K562 (cell line): Measurements from ENCODE around the gene PSMC2. TPM values are rescaled to one million over a fixed set of nuclear protein-coding genes. Genes with fewer than 3 reads are reported as not detected.

Source experiments
- ATAC-seq: fragments of 200-7000 bp; cut with Tn5 transposase; 3 replicates; pipeline ENCODE4 v1.9.1; 2020; ENCODE audit warnings: moderate library complexity
- BruUV-seq: library from RNA; stranded (reverse); fragments of 400-500 nt; replicated peaks from 2 replicates; lab custom pipeline; 2021; lab: Mats Ljungman, UMichigan
- CTCF ChIA-PET: fragments of 300-600 bp; formaldehyde crosslinking; extraction: SDS; loops from one replicate; lab custom pipeline; 2021; ENCODE audit warnings: low intra/inter-chr PET ratio; lab: Yijun Ruan, JAX
- POLR2A ChIA-PET: fragments of 300-600, 350-650 bp; sonication (Branson Sonifier 250); formaldehyde crosslinking; extraction: SDS; loops from one replicate; lab custom pipeline; 2021; ENCODE audit warnings: antibody characterized with exemption, inconsistent platforms; lab: Yijun Ruan, JAX
- DNase-seq, 4 experiments: peaks; one replicate each; pipeline versions ENCODE4 v3.0.0 to v3.0.0-alpha.2; 2011 to 2018; ENCODE audit warnings: low spot score in 3 of 4, mixed read lengths in 3 of 4; ENCODE audit errors: extremely low read depth in 1 of 4
- FAIRE-seq: peaks from 2 replicates; lab custom pipeline; 2011; peaks lifted over from hg19 to GRCh38; lab: Jason Lieb, UNC
- H2AFZ ChIP-seq: 2 replicates; pipeline ENCODE4 v1.6.0; 2011; ENCODE audit warnings: low read depth, low read length, control low read depth, inconsistent platforms
- H3K27ac ChIP-seq: fragments of 200-600 bp; 3 replicates; pipeline ENCODE4 v1.8.0; 2011; ENCODE audit warnings: low read depth, mild to moderate bottlenecking, control low read depth, inconsistent platforms, low read length, moderate library complexity, mixed read lengths; ENCODE audit errors: extremely low read depth
- H3K27me3 ChIP-seq, 2 experiments: fragments of 300-600 bp in 1 of 2; 2 replicates in 1 of 2; 3 replicates in 1 of 2; pipeline versions ENCODE4 v1.6.0 to v1.8.0; 2011; ENCODE audit warnings: inconsistent platforms in 2 of 2, low read length in 2 of 2, mild to moderate bottlenecking in 1 of 2, mixed read lengths in 1 of 2, moderate library complexity in 1 of 2; ENCODE audit not compliant: control insufficient read depth in 2 of 2, insufficient read depth in 2 of 2
- H3K36me3 ChIP-seq: fragments of 300-600 bp; 3 replicates; pipeline ENCODE4 v1.8.0; 2011; ENCODE audit warnings: mild to moderate bottlenecking, low read length, inconsistent platforms; ENCODE audit not compliant: control insufficient read depth, insufficient read depth
- H3K4me1 ChIP-seq, 2 experiments: fragments of 200-600 bp in 1 of 2; replicated peaks in 1 of 2; 2 replicates in 1 of 2; 3 replicates in 1 of 2; pipeline versions ENCODE4 v1.5.1 to v1.8.0; 2011; ENCODE audit warnings: inconsistent platforms in 2 of 2, low read length in 2 of 2, mild to moderate bottlenecking in 1 of 2, mixed read lengths in 1 of 2, moderate library complexity in 1 of 2; ENCODE audit not compliant: control insufficient read depth in 2 of 2, insufficient read depth in 2 of 2
- H3K4me2 ChIP-seq: 2 replicates; pipeline ENCODE4 v1.6.1; 2011; ENCODE audit warnings: low read length, control low read depth, inconsistent platforms, mixed read lengths; ENCODE audit not compliant: insufficient read depth
- H3K4me3 ChIP-seq: fragments of 200-600 bp; sonication (generic), shearing (Covaris generic); 2 replicates; pipeline ENCODE4 v1.5.1; 2016; ENCODE audit warnings: control low read depth, inconsistent platforms
- H3K79me2 ChIP-seq: fragments of 200-600 bp; 3 replicates; pipeline ENCODE4 v1.8.0; 2011; ENCODE audit warnings: low read length, inconsistent platforms; ENCODE audit not compliant: control insufficient read depth, insufficient read depth
- H3K9ac ChIP-seq, 2 experiments: 2 replicates each; pipeline versions ENCODE4 v1.6.0 to v1.6.1; 2011; ENCODE audit warnings: low read depth in 2 of 2, low read length in 2 of 2, control low read depth in 1 of 2, inconsistent platforms in 1 of 2, mild to moderate bottlenecking in 1 of 2, mixed read lengths in 1 of 2; ENCODE audit not compliant: insufficient read depth in 1 of 2
- H3K9me1 ChIP-seq: one replicate; pipeline ENCODE4 v1.6.0; 2011; ENCODE audit warnings: inconsistent platforms, mild to moderate bottlenecking, low read length, moderate library complexity; ENCODE audit not compliant: control insufficient read depth, insufficient read depth
- H3K9me3 ChIP-seq: replicated peaks from 2 replicates; pipeline ENCODE4 v1.5.1; 2011; ENCODE audit warnings: low read depth, low read length, inconsistent platforms; ENCODE audit not compliant: control insufficient read depth, insufficient read depth
- H4K20me1 ChIP-seq: replicated peaks from 2 replicates; pipeline ENCODE4 v1.6.1; 2011; ENCODE audit warnings: low read length, inconsistent platforms, mixed read lengths; ENCODE audit not compliant: control insufficient read depth, insufficient read depth
- FOXP1 ChIP-seq: sonication (generic); formaldehyde crosslinking; IDR thresholded peaks from 2 replicates; pipeline ENCODE4 v1.8.0; 2022; ENCODE audit warnings: mild to moderate bottlenecking, missing genetic modification reagents
- LARP7 ChIP-seq: fragments of 450-650 bp; IDR thresholded peaks from 2 replicates; pipeline ENCODE4 v1.6.1; 2016
- POLR2AphosphoS2 ChIP-seq: IDR thresholded peaks from 2 replicates; pipeline ENCODE4 v1.6.1; 2012; ENCODE audit warnings: low read length, improper control_type of control experiment
- RFX1 ChIP-seq: fragments of 450-650 bp; IDR thresholded peaks from 2 replicates; pipeline ENCODE4 v1.6.1; 2016; ENCODE audit warnings: mild to moderate bottlenecking, moderate library complexity
- SOX6 ChIP-seq: fragments of 450-650 bp; IDR thresholded peaks from 2 replicates; pipeline ENCODE4 v1.6.1; 2014; ENCODE audit warnings: mild to moderate bottlenecking
- WHSC1 ChIP-seq: IDR thresholded peaks from one replicate; pipeline ENCODE4 v1.6.1; 2012; ENCODE audit warnings: low read length, control low read depth, inconsistent platforms
- WGBS: fragments of 100-300 bp; shearing (Covaris generic); methylation state at CpG from one replicate; pipeline ENCODE4 v1.1.6; 2016; ENCODE audit warnings: low coverage, mixed read lengths; ENCODE audit not compliant: insufficient coverage; ENCODE audit errors: missing lambda C conversion rate; 5-methylcytosine and 5-hydroxymethylcytosine counted together
- in situ Hi-C: fragments of 300-500 bp; cut with MboI; formaldehyde crosslinking; loops from 4 replicates; pipeline ENCODE4 v1.15.0; 2018; ENCODE audit warnings: inconsistent platforms, mixed read lengths
- intact Hi-C: fragments of 100-400 bp; cut with micrococcal nuclease; formaldehyde crosslinking; loops from 2 replicates; pipeline ENCODE4 v1.14.2; 2022
- polyA plus RNA-seq, 8 experiments: library from polyadenylated mRNA; depleted of rRNA in 4 of 8; stranded (reverse) in 5 of 8; unstranded in 3 of 8; fragments of >200 nt; fragmentation: Nextera tagmentation in 2 of 8; fragmentation: Illumina TruSeq in 1 of 8; extraction: Ambion mirVana in 2 of 8; extraction: Trizol in 1 of 8; gene quantifications; 2 replicates each; pipeline versions ENCODE4 v1.2.1 to v1.2.3, GENCODE V29; 2011 to 2014; ENCODE audit warnings: inconsistent platforms in 1 of 8, missing spikeins in 1 of 8
- total RNA-seq, 7 experiments: library from RNA; depleted of rRNA in 6 of 7; stranded (reverse); fragments of >200 nt in 6 of 7; fragmentation: Illumina TruSeq in 2 of 7; extraction: Trizol in 2 of 7; gene quantifications; 2 replicates each; pipeline versions ENCODE4 v1.2.1 to v1.2.3, GENCODE V29; 2011 to 2021; ENCODE audit warnings: low replicate concordance in 1 of 7
- TF ChIP-seq, protein P1 (sequence below): fragments of 450-650 bp; IDR thresholded peaks from 2 replicates; pipeline ENCODE4 v1.6.1; 2018; ENCODE audit warnings: mild to moderate bottlenecking, low read depth; ENCODE audit not compliant: partially characterized antibody
- TF ChIP-seq, protein P2 (sequence below): fragments of 450-650 bp; conservative IDR thresholded peaks from 2 replicates; pipeline ENCODE4 v1.6.1; 2016; ENCODE audit warnings: missing genetic modification characterization, low read depth, mild to moderate bottlenecking, missing compliant biosample characterization, moderate library complexity

Gene PSMC2
- total and polyA plus RNA-seq, 9 of the 15 experiments (the other 6 are each of a cell fraction or from before 2014, with no cell fraction given), result 316 to 1,105 (median 511) TPM

DNA sequence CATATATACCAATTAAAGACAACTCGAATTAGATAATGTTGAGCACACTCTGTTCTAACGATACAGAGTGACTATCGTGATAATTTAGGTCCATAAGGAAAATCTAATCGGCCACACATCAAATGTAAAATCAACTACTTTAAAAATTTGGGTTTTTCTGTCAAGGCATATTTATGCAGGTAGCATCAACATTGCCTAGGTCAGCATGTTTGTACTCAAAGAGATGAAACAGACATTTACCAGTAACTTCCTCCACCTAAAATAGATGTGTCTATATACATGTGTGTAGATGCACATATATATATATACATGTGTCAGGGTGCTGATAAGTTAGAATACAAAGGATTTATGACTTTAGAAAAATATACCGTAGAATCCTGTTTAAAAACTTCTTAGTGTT lies 22.0 kb downstream of the PSMC2 start (continued):
- TF ChIP-seq, protein P1, sequence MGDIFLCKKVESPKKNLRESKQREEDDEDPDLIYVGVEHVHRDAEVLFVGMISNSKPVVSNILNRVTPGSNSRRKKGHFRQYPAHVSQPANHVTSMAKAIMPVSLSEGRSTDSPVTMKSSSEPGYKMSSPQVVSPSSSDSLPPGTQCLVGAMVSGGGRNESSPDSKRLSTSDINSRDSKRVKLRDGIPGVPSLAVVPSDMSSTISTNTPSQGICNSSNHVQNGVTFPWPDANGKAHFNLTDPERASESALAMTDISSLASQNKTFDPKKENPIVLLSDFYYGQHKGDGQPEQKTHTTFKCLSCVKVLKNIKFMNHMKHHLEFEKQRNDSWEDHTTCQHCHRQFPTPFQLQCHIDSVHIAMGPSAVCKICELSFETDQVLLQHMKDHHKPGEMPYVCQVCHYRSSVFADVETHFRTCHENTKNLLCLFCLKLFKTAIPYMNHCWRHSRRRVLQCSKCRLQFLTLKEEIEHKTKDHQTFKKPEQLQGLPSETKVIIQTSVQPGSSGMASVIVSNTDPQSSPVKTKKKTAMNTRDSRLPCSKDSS, result no peak
- TF ChIP-seq FOXP1 (CRISPR knock-in tag) (no peak), POLR2AphosphoS2 (peak; percentile 47; the same call in 1 of the 2 replicates), LARP7 (no peak), WHSC1 (no peak)

DNA sequence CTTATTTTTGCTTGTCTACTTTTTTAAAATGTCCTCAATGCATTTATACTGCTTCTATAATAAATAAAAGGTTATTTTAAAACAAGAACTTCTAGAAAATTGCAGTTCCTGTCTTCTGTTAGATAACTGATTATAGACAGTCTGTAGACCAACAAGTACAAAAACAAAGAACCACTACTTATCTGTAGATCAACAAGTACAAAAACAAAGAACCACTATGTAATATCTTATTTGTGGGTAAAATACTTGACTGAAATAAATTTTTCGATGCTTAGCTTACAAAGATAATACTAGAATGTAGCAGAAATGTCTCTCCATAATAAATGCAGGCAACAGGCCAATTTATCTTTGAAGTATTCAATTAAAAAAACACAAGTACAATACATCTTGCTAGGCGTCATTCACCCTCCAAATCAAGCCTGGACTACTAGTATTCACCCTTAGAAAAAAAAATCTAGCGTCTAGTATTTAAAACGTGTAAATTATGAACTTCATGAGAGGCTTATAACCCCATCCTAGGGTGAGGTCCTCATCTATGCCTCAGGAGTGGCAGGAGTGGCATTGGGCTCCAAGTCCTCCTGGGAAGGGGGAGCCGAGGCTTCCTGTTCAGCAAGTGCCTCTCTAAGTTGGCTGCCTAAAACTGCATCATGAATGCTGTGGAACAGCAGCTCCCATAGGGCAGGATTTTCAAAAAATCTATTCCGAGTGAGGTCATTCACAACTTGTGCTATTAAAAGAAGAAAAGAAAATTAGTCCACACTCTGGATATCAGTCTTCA lies 26.6 kb downstream of the PSMC2 start:
- CTCF ChIA-PET, result no interaction called here
- peak overlapping the region; percentile 41 for H2AFZ ChIP-seq
- H3K4me2 ChIP-seq, result no peak overlapping the region
- intact Hi-C loops (no loop called here), in situ Hi-C loops (no loop called here)
- no peaks in the 10 kb centered on the region for H3K9me1 ChIP-seq
- H3K9ac ChIP-seq, result no peak overlapping the region; a peak in 1 of 4 replicates
- DNase-seq (no peak), FAIRE-seq (no peak)
- H3K4me1 ChIP-seq, result no peaks in the 10 kb centered on the region; a peak in 2 of 5 replicates
- H3K27me3 ChIP-seq, result no peaks in the 10 kb centered on the region
- H3K4me3 ChIP-seq, result no peak overlapping the region
- H3K36me3 ChIP-seq, result peaks cover 7% of the 10 kb centered on the region; the same call in 2 of the 3 replicates
- H3K9me3 ChIP-seq, result no peaks in the 10 kb centered on the region
- no peaks in the 10 kb centered on the region for H3K79me2 ChIP-seq
- no peaks in the 10 kb centered on the region for H4K20me1 ChIP-seq
- WGBS, result 12% methylated on average over 6 of the region's 6 CpGs
- no peak for TF ChIP-seq RFX1
- TF ChIP-seq, protein P2, sequence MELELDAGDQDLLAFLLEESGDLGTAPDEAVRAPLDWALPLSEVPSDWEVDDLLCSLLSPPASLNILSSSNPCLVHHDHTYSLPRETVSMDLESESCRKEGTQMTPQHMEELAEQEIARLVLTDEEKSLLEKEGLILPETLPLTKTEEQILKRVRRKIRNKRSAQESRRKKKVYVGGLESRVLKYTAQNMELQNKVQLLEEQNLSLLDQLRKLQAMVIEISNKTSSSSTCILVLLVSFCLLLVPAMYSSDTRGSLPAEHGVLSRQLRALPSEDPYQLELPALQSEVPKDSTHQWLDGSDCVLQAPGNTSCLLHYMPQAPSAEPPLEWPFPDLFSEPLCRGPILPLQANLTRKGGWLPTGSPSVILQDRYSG, result no peak
- peak; percentile 30; the same call in 1 of the 2 replicates for TF ChIP-seq SOX6
- TF ChIP-seq, all 486 proteins: peak for 1
- no peak overlapping the region for H3K27ac ChIP-seq
- ATAC-seq, result peak; percentile 70
- BruUV-seq, result no TSS peak
- POLR2A ChIA-PET, result no interaction called here
